ENCODE results near the gene MID1.

MID1 gene

DNA sequence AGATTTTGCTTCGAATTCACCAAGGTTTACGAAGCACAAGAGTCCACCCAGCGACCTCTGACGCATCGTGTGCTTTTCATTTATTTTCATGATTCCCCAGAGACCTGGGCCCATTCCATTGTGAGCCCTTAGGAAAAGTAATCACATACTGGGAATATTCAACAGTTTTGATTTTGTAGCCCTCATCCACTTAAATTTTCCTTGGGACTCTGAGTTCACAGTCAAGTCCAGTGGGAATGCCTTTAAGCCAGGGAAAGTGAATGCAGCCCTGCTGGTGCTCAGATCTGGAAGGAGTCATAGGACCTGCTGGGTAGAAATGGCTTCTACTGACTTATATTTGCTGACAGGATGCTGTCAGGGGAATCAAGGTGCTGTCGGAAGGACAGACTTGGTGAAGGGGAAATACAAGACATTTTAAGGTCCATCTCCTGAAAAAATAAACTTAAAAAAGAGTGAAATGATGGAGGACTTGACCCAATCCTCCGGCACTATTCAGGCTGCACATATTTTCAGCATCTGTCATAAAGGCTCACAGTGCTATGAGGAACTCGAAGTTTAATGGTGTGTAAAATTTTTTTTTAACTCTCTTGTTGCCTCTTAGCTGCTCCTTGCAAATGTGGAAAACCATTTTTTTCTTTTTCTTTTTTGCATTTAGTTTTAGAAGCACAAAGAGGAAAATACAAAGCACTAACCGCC is 204.9 kb downstream of the MID1 start:
- DNase-seq, result no peak

DNA sequence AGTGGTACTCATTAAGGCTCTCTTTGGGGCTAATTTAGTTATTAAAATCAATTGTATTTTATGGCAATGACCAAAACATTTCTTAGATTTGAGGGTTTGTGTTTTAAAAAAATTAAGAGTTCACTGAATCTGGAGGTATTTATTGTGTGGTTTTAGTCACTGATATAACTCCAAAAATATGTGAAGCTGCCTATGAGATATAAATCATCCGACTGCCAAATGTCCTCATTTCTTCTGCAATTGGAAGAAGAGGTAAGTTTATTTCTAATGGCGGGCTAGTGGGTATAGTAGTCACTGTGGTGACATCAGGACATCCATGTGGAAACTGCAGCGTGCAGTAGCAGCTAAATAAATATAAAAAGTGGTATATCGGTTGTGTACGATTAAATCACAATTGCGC is 205.5 kb downstream of the MID1 start:
- no peak for DNase-seq

DNA sequence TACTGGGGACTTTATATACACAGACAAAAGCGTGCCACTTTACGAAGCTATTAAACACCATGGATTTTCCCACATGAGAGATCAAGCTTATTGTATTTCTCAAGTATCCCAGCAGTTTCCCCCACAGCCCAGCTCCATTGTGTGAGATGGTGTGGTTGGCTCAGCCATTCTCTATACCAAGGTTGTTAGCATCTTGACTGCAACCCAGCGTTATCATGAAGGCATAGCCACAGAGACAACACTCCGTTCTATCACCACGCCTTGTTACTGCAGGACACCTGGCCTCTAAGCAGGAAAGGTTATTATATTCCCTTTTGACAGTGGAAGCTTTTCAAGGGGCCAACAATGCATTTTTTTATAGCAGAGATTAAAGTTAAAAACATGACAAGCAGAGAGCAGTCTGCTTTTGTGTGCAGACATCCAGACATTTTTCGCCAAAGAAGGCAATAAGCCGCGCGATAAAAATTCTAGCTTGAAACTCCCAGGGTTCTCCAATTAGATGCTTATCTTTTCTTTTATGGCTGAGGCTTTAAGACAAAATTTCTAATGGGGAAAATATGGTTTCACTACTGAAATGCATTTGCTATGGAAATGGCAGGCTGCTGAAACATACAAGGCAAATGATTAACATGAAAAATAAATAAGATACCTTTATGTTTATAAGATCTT is 206.1 kb downstream of the MID1 start:
- no peak for DNase-seq

DNA sequence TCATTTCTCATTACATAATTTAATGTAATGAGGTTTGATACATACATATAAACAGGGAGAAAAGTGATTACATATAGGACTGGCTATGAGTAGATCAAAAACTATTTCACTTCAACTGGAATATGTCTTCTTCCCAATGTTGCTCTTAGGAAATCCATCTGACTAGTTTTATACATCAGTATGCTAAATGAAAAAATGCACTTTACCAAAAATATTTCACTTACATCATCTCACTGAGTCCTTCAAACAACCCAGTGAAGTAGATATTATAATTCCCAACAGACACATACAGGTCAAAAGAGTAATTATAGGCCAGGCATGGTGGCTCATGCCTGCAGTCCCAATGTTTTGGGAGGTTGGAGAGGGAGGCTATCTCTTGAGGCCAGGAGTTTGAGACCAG is 215.9 kb downstream of the MID1 start:
- DNase-seq, result no peak

DNA sequence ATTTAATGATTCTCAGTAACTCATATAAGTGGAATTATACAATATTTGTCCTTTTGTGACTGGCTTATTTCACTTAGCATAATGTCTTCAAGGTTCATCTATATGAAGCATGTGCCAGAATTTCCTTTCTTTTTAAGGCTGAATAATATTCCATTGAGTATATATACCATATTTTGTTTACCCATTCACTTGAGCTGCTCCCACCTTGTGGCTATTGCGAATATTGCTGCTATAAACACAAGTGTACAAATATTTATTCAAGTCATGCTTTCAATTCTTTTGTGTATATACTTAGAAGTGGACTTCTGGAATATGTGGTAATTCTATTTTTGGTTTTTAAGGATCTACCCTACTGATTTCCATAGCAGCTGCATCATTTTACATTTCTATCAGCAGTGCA is 219.1 kb downstream of the MID1 start:
- no peak for DNase-seq

DNA sequence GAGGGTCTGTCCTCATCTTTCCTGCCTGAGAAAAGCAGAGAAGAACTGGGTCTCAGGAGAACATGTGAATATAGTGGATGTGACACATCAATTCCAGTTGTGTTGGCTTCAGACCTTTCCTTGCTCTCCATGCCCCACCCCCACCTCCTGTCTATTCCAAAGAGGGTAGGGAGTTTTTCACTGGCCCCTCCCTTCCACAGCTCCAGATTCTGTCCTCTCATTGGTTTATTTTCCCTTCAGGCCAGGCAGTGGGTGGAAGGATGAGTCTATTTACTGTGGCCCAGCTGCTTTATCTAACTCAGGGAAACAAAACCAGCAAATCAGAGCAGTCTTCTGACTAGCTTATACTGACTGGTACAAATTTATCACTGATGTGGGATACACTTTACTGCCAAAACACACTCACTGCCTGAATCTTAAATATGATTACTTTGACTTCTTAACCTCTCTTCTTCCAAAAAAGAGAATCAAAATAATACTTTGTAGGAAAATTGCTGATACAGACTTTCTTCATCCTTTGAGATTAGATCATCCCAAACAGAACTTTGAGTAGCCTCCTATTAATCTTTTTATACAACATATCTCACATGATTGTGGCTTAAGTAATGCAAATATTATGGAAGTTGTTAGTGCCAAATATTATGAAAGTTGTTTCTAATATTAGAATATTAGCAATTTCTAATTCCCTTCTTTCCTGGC is 221.2 kb downstream of the MID1 start:
- DNase-seq, result no peak

DNA sequence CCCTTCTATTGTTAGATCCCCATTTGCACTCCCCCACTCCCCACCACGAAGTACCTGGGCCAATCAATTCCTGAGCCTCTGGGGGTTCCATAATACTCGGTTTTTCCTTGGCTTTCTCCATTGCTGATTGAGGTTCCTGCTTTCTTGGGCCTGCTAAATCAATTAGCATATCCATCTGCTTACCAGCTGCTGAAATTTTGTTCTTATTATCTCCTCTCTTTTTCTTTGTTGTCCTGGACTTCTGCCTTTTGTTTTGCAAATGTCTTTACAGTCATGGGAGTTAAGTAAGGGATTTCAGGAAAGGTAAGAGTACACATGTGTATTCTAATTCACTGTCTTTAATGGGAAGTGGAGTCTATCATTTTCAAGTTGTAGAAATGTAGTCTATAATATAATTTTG is 222.2 kb downstream of the MID1 start:
- DNase-seq, result no peak

DNA sequence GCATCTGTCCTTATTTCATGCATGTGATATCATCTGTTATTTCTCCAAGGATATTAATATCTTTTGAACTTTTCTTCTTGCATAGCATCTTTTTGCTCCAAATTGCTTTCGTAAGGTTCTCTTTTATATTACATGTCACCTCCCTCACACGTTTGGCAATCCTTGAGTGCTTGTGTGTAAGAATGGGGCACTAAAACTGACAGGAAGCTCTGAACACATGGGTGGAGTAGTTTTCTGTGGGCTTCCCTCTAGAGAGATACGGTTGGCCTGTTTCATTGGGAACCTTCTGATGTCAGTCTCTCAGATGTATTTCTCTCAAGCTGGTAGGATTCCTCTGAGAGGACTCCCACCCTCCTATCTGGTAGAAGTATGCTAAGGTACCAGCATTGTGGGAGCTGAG is 223.0 kb downstream of the MID1 start:
- DNase-seq, result no peak

DNA sequence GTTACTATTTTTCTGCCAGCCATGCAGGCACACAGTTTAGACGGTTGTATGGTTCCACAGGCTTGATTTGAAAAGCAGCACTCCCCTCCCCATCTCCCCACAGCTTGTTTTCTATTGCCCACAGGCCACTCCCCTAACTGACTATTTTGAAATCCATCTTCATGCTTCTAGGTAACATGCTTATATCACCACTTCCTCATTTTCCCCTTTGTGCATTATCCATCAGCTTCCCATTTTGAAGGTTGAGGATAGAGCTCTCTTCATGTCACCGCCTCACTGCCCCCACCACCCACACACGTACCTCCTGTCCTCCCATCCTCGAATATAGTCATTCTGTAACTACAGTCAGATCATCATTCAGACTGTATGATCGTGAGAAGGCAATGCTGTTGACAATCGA is 224.7 kb downstream of the MID1 start:
- no peak for DNase-seq
